ENCODE results near the gene CAMK2N2.

The CAMK2N2 gene

DNA sequence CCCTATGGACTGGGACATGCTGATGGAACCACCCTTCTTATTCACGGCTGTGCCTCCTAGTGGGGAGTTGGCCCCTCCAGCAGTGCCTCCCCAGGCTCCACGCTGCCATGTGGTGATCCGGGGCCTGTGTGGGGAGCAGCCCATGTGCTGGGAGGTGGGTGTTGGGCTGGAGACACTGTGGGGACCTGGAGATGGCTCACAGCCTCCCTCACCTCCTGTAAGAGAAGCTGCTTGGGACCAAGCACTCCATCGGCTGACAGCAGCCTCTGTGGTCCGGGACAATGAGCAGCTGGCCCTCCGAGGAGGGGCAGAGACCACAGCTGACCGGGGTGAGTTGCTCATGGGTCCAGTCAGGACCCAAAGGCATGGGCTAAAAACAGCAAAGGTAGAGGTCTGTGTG lies 21.6 kb downstream of the CAMK2N2 start:
- no peak for DNase-seq

DNA sequence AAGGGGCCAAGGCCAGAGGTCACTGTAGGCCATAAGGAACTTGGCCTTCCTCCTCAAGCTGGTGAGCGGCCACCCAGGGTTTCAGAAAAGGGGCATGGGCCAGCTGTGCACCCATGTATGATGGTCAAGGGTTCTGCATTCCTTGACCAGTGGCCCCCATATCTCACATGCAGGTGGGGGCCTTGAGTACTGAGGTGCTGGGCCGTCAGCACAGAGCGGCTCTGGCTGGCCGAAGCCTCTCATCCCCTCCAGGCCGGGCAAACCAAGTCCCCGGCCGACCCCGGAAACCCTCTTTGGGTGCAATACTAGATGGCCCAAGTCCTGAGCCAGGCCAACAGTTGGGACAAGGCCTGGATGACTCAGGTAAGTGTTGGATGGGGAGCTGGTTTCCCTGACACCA lies 22.1 kb downstream of the CAMK2N2 start:
- no peak for DNase-seq

DNA sequence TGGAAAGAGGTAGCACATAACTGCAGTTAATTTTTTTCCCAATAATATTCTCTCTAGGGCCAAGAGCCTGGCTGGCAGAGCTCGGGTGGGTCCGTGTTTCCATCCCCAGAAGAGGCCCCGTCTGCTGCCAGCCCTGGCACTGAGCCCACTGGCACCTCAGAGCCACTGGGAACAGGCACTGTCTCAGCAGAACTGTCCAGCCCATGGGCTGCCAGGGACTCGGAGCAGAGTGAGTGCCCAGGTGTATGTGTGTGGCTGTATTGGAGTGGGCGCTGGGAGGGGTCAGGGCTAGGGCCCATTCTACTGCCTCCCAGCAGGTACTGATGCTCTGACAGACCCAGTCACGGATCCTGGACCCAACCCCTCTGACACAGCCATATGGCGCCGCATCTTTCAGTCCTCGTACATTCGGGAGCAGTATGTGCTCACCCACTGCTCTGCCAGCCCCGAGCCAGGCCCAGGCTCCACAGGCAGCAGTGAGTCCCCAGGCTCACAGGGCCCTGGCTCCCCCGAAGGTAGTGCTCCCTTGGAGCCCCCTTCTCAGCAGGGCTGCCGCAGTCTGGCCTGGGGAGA lies 23.0 kb downstream of the CAMK2N2 start:
- no peak for DNase-seq

DNA sequence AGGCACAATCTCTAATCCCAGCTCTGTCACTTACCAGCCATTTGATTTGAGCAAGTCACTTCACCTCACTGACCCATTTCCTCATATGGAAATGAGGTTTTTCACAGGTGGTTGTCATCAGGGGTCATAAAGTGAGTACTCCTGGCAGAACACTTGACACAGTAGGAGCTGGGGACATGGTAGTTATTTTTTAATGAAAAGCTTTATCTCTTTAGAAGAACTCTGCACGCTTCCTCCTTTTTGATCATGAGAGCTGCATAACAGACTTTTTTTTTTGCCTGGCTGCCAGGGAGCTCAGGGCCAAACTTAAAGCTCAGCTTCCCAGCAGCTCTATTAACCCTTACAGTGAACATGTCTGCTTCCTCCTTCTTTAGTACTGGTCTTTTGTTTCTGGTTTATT lies 23.5 kb downstream of the CAMK2N2 start:
- no peak for DNase-seq

DNA sequence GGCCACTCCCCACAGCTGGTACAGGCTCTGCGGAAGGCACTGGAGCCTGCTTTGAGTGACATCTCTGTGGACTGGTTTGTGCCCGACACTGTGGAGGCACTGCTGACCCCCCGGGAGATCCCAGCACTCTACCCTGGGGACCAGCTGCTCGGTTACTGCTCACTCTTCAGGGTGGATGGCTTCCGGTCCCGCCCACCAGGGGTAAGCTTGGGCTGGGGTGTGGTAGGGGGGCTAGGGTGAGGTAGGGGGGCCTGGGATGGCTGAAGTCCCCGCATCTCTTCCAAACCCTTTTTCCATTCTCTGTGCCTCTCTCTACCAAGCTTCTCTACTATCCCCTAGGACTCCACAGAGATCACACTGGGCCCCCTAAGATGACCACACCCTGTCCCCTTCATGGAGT lies 24.1 kb downstream of the CAMK2N2 start:
- no peak for DNase-seq

DNA sequence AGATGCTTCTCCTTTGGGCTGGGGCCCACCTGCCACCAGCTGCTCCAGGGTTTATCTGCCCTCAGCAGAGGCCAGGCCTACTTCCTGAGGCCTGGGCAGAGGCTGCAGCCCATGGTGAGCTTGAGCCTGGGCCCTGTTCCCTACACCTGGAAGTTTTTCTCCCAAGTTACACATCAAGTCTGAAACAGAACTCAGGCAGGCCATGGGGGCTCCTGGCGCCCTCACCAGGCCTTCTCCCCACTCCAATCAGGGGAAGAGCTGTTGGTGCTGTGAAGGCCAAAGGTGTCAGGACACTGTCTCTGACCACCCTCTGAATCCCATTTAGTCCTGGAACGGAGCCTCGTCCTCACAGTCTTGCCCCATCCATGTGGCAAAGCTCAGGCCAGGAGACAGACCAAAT lies 24.7 kb downstream of the CAMK2N2 start:
- no peak for DNase-seq

DNA sequence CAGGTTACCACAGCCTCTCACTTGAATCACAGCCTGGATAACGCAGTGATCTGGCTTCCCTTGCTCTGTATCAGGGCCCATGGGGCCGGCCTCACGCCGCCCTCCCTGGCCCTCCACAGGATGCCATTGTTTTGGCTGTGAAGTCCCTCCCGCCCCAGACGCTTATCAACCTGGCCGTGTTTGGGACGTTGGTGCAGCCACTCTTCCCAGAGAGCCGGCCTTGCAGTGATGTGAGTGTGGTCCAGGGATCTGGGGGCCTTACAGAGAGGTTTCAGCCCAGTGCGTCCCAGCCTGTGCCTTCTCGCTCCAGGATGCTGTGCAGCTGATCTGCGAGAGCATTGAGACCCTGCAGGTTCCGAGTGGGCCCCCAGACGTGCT lies 25.3 kb downstream of the CAMK2N2 start:
- DNase-seq = no peak

DNA sequence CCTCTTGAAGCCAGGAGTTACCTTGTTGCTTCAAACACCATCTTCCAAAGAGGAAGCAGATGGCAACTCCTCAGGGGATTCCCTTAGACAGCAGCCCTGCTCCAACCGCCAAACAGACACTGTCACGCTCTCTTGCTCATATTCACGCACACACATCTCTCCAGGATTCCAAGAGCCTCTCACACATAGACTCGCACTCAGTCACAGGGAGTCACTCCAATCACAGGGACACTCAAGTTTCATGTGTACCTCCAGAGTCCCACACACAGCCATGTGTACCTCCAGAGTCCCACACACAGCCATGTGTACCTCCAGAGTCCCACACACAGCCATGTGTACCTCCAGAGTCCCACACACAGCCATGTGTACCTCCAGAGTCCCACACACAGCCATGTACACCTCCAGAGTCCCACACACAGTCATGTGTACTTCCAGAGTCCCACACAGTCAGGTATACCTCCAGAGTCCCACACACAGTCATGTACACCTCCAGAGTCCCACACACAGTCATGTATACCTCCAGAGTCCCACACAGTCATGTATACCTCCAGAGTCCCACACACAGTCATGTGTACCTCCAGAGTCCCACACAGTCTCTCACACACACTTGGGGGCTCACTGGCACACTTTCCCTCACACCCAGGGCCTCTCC lies 25.8 kb downstream of the CAMK2N2 start:
- no peak for DNase-seq

DNA sequence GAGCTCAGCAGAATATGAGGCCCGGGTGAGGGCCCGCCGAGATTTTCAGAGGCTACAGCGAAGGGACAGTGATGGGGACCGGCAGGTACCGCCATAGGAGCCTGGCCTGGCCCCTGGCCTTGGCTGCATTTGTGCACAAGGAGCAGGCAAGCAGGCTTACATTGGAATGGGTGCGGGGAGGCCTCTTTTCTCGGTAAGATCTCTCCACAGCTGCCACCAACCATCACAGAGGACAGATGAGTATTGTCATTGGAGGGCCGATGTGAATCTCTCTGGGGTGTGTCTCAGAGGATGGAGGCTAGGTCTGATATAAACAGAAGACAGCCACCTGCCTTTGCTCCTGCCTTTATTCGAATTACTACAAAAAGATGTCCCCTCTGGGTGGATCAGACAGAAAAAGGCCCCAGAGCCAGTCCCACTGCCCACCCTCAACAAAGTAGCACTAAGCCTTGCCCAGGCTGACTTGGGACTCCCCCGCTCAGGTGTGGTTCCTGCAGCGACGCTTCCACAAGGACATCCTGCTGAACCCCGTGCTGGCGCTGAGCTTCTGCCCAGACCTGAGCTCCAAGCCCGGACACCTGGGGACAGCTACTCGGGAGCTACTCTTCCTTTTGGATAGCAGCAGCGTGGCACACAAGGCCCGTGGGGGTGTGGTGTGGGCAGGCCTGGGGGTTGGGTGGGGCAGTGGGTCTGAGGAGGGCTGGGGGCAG lies 26.5 kb downstream of the CAMK2N2 start:
- no peak for DNase-seq

DNA sequence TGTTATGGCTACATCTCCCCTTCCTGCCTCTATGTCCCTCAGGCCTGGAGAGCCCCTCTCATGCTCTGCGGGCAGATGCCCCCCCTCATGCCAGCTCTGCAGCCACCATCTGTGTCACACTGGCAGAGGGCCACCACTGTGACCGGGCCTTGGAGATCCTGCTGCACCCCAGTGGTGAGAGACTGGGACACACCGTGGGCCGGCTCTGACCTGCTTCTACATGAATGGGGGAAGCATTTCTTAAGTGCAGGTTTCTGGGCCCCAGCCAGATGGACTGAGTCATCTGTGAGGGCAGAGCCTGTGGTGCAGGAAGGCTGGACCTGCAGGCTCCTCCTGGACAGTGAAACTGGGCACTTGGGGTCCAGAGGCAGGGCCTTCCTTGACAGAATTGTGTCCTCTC lies 27.1 kb downstream of the CAMK2N2 start:
- no peak for DNase-seq

DNA sequence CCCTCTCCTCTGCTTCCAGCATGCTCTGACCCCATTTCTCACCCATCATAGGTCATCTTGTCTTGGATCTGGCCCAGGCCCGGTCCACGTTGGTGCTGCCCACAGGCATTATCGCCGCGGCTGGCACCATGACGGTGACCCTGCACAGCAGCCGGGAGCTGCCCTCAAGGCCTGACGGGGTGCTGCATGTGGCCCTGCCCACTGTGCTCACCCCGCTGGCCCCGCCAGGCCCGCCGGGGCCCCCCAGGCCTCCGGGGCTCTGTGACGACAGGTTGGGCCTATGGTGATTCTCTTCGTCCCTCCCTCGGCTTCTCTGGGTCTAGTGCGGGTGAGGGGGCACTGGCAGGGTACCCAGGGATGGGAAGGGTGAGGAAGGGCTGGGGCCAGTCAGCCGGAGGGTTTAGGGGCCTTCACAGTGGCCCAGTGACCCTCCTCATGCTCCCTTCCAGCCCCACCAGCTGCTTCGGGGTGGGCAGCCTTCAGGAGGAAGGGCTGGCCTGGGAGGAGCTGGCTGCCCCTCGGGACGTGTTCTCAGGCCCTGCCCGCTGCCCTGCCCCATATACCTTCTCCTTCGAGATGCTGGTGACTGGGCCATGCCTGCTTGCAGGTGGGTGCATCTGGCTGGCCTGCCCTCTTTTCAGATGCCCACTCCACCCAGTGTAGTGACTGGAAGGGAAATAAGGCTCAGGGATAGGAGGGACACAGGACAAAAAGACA lies 28.1 kb downstream of the CAMK2N2 start:
- DNase-seq = no peak

DNA sequence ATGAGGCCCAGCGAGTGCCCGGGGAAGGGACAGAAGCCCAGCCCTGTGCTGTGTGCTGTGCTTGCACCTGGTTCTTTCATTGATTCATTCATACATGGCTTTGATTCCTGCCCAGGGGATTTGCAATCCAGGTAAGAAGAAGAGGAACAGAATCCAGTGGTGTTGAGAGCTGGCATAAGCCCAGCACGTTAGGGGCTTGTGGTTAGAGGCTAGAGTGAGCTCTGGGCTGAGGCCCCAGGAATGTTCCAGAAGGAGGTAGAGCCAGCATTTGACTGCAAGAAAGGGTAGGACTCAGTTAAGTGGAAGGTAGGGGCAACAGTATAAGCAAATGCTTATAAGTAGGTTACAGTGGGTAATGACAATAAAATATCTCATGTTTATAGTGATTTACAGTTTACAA lies 29.7 kb downstream of the CAMK2N2 start:
- DNase-seq = no peak

DNA sequence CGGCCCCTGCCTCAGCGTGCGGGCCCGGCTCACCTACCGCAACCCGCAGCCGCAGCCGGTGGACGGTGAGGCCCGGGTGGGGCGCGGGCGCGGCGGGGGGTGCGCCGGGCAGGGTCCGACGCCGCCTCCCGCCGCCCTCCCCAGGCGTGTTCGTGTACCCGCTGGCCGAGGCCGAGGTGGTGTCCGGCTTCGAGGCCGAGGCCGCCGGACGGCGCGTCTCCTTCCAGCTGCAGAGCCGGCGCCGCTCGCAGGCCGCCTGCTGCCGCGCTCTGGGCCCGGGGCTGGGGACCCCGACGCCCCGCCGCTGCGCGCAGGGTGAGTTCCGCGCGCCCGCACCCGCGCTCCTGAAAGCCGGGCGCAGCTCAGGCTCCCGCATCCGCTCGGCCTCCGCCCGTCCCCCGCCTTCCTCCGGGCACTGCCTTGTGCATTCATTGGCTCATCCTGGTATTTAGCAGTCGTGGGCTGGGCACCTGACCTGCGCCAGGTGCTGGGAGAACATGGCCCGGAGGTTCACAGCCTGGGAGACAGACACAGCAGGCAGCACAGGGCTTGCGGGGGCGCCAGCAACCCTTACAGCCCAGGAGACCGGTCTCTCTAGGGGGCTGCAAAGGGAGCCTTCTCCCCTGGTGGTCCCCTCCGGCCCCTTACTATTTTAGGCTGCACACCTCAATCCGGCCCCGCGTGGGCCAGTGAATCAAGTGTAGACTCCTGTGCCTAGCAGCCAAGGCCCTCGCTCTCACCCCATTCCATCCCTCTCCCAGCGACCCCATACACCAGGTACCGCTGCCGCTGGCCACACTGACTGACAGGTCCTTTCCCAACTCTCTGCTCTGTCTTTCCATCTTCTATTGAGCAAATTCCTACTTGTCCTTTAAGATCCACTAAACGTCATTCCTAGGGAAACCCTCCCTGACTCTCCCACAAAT lies 30.5 kb downstream of the CAMK2N2 start:
- no peak for DNase-seq

DNA sequence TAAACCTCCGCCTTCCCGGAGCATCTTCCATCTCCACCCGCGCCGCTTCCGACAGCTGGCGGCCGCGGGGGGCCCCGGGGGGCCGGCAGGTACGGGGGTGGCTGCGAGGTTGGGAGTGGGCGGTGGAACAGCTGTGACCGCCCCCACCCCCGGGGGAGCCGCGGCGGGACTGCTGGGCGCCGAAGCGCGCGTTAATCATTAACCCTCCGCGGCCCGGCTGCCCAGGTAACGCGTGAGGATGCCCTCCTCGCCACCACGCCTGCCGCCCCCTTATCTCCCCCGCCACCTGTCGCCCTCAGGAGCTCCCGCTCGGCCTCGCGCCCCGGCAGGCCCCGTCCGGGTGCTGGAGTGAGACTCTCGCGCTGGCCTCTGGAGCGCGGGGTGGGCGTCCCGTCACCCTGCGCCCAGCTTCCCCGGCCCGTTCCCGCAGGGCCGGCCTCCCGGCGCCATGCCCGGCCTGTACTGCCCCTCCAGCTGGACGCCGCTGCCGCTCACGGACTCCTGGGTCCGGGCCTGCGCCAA lies 31.2 kb downstream of the CAMK2N2 start:
- no peak for DNase-seq

DNA sequence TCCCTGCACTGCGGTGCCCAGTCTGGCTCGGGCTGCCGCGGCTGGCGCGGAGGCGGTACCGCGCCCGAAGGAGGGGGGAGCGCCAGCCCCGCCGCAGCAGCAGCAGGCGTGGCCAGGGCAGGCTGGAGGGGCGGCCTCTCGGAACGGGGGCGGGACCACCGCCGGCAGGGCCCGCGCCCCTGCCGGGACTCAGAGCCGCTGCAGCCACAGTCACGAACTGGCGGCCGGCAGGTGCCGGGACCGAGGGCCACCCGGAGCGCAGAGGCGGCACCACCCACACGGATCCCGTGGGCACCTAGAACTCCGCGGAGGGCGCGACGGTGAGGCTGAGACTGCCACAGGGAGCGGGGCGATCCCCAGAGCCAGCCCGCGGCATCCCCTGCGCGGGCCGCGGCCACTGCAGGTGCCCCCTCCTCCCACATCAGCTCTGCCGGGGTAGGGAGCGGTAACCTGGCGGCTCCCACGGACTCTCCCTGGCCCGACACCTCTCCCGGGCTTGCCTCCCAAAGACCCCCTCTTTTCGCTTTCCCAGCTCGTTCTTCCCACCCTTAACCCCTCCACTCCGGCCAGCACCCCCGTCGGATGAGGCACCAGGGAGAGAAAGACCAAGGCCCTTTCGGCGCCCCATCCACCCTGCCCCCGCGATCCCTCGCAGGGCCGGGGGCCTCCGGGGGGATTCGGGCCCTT lies 31.8 kb downstream of the CAMK2N2 start, which contains the start of gene VWA5B2:
Gene VWA5B2, plus strand, starts transcription at position 192 of the 687 bp plus-strand sequence. CDS start 944 bp downstream, outside the sequence.
- peak; percentile 52 to 71 (median 68) for DNase-seq

DNA sequence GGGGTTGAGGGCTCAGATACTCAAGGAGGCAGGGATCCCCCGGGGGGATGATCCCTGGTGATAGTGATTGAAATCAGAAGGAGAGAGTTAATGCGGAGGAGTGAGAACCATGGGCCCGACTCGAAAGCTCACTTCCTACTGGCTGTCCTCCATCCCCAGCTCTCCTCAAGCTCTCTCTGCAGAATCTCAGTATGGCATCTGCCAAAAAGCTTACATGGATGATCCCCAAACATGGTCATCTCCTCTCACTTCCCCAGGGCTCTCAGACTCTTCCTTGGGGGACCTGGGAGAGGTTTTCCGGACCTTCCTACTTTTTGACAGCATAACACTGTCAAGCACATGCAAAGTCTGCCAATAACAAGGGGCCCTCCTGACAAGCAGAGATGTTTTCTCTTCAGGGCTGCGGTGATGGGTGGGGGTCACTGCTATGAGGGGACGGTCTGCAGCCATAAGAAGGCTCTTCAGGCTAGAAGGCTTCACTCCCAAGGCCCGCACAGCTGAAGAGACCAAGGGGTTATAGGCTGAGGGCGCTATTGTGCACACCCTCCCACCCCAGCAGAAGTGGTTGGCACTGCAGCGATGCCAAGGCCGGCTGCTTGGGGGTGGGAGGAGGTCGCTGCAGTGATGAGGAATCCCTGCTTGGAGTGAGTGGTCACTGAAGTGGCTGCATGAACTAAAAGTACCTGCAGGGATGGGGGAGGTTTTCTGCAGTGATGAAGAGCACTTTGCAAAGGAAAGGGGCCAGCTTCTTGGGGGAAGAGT lies 32.8 kb downstream of the CAMK2N2 start:
- DNase-seq = no peak

DNA sequence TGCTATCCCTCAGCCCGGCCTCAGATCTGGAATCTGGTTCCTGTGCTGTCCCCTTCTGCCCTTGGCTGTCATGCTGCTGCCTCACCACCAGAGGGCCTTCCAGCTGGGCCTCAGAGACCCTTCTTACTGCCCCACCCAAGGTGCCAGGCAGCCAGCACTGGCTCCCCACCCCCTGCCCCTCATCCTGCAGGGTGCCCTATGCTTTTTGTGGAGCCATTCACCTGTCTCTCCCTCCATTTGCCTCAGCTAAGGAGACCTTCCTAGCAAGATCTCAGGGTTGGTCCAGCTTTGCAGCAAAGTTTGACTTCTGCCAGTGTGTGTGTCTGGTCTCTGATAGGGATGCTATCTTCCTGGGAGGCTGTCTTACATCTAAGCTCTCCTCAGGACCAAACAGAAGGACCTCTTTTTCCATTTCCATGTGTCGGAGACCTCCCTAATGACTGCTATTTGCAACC lies 33.8 kb downstream of the CAMK2N2 start:
- peak in 4 of 5 experiments; percentile 25 to 52 (median 34) for DNase-seq

DNA sequence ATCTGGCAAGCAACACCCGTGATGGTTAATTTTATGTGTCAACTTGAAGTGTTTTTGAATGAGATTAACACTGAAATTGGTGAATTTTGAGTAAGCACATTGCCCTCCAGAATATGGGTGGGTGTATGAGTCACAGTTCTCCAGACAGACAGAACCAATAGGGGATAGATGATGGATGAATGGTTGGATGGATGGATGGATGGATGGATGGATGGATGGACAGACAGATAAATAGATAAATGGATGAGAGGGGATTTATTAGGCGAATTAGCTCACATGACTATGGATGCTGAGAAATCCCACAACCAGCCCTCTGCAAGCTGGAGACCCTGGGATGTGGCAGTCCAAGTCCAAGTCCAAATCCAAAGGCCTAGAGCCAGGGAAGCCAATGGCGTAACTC lies 37.4 kb downstream of the CAMK2N2 start:
- no peak for DNase-seq

DNA sequence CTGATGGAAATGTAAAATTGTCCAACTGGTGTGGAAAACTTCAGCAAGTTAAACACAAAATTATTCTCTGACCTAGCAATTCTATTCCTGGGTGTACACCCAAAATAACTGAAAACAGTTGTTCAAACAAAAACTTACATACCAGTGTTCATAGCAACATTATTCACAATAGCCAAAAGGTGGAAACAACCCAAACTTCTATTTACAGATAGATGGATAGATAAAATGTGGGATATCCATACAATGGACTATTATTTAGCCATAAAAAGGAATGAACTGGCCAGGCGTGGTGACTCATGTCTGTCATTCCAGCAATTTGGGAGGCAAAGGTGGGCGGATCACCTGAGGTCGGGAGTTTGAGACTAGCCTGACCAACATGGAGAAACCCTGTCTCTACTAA lies 38.8 kb downstream of the CAMK2N2 start:
- DNase-seq = no peak

DNA sequence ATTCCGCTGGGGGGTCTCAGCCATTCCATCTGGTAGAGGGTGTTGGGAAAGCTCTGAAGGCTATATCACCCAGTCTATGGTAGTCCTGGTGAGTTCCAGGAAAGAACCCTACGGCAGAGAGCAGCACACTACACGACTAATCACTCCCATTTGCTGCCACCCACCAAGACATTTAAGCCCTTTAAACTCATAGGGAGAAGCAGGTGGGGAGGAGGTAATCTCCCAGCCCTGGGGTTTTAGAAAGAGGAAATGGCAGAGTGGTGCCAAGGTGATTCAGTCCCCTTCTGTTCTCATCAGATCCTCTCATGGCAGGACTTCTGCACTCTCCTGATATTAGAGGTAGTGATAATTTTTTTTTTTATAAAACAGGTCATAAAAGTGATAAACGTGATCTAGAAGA lies 42.5 kb downstream of the CAMK2N2 start:
- DNase-seq = no peak

DNA sequence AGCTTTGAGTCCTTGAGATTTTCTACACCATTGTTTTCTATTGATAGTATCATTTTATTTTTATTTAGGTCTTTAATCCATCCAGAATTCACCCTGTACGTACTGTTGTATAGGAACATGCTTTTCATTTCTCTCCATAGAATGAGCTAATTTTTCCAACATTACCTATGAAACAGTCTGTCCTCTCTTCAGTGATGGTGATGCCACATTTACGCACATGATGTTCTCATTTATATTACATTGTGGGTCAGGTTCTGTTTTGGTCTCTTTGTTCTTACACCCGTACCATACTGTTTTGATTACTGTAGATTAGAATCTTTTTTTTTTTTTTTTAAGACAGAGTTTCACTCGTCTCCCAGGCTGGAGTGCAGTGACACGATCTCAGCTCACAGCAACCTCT lies 49.6 kb downstream of the CAMK2N2 start:
- DNase-seq = no peak
